ENCODE data around the gene EML3. TPM values are rescaled to one million over a fixed set of nuclear protein-coding genes. Genes with fewer than 3 reads are reported as not detected.
"Not testable (repeated sequence)": the region's sequence is repeated elsewhere in the genome, so short reads cannot be mapped to it uniquely, and the experiment has no call there.

Gene EML3
- polyA plus RNA-seq (2013, experiment 1 of 2; ENCODE audit: insufficient read length) = 27.7 TPM
- 27.0 TPM for polyA plus RNA-seq (2013, experiment 2 of 2; ENCODE audit: insufficient read length)

GRCh38 chr11:62612366-62613290, at the start of gene EML3, which contains the start of gene ROM1:
EML3 (minus strand) TSS chr11:62612775; CDS start chr11:62612457, 318 bp downstream.
ROM1 (plus strand) TSS chr11:62613257; CDS start chr11:62613282, 25 bp downstream.
- peak; percentile 88 for DNase-seq

GRCh38 chr11:62656796-62657429, 44.3 kb upstream of the EML3 start:
- no peak for DNase-seq

DNA sequence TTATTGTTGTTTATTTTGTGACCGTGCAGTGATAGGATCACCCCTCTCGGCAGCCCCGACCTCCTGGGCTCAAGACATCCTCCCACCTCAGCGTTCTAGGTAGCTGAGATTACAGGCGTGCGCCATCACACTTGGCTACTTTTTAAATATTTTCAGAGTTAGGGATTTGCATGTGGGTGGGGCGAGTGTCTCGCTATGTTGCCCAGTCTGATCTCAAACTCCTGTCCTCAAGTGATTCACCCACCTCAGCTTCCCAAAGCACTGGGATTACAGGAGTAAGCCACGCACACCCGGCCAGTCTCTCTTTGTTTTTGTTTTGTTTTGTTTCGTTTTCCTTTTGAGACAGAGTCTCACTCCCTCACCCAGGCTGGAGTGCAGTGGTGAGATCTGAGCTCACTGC, 41.7 kb upstream of the EML3 start:
- no peak for DNase-seq

DNA sequence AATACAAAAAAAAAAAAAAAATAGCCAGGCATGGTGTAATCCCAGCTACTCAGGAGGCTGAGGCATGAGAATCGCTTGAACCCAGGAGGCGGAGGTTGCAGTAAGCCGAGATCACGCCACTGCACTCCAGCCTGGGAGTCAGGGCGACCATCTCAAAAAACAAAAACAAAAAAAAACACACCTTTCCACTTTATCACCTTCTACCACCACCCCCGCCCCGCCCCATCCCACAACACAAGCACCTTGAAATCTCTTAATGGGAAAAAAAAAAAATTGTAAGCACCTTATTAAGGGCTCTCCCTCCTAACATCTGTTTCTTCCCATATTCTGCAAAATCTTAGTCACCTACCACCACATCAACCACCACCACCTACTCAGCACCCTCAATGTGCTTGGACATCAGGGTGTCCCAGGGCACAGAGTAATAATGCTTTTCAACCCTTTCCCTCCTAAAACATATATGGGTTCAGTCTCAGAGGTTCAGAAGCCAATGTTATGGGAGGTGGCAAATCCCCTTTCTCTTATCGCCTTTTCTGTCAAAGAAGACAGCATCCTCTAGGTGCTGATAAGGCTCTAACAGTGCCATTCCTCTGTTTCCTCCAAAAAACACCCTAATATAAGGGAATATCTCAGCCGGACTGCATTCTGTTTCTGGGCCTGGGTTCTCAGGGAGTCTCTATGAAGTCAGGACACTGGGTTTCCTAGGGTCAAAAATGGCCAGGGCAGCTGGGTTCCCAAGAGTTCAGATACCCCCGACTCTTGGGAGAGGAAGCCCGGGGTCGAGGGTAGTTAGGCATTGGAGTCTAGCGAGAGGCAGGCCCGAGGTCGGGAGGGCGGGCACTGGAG, 39.8 kb upstream of the EML3 start:
- no peak for DNase-seq

GRCh38 chr11:62650283-62650682, 37.7 kb upstream of the EML3 start:
- DNase-seq = not testable (repeated sequence)

GRCh38 chr11:62649486-62649885, 36.9 kb upstream of the EML3 start:
- no peak for DNase-seq

GRCh38 chr11:62648967-62649364, 36.4 kb upstream of the EML3 start:
- no peak for DNase-seq

DNA sequence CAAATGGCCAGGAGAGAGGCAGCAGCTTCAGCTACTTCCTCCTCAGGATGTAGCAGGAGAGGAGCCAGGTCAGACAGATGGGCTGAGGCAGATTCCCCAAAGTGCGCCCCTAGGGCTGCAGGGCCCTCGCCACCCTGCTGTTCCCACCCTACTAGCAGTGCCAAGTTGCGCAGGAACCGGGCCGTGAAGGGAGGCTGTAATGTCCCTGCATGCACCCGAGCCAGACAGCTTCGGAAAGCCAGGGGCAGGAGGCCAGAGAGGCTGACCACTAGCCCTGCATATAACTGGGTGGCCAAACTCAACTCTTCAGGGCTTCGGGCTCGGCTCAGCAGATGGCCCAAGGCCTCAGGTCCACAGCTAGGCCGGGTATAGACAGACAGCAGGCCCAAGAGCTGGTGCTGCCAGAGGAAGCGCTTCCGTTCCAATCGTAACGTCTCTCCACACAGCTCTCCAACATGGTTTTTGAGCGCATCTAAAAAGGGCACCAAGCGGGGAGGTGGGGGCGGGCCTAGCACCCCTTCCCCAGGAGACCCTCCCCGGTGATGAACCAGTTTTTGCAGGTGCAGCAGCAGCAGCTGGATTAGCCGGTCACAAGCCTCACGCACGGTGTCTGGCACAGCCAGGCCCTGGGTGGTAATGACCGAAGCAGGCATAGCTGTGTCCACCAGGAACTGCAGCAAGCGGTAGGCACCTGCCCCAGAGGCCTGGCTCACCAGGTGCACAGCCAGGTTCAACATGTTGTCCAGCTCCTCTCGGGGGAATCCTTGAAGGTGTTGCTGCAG, 35.8 kb upstream of the EML3 start:
- no peak for DNase-seq

DNA sequence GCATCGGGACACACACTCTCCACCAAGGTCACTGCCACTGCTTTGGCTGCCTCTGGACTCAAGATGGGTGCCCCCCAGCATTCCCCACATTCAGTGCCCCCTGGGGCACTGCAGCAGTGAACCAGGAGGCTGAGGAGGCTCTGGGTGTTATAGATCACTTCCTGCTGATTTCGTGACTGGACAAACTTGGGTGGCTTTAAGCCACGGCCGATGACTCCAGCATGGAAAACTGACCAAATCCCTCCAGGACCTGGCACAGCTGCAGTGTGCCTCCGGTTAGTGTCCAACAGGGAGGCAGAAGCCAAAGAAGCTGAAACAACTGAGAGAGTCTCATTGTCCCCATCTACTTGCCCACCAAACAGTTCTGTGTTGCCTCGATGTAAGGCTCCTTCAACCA, 35.0 kb upstream of the EML3 start:
- DNase-seq = no peak

- DNase-seq = no peak
Observed at GRCh38 chr11:62646825-62647608, 34.4 kb upstream of the EML3 start.

DNA sequence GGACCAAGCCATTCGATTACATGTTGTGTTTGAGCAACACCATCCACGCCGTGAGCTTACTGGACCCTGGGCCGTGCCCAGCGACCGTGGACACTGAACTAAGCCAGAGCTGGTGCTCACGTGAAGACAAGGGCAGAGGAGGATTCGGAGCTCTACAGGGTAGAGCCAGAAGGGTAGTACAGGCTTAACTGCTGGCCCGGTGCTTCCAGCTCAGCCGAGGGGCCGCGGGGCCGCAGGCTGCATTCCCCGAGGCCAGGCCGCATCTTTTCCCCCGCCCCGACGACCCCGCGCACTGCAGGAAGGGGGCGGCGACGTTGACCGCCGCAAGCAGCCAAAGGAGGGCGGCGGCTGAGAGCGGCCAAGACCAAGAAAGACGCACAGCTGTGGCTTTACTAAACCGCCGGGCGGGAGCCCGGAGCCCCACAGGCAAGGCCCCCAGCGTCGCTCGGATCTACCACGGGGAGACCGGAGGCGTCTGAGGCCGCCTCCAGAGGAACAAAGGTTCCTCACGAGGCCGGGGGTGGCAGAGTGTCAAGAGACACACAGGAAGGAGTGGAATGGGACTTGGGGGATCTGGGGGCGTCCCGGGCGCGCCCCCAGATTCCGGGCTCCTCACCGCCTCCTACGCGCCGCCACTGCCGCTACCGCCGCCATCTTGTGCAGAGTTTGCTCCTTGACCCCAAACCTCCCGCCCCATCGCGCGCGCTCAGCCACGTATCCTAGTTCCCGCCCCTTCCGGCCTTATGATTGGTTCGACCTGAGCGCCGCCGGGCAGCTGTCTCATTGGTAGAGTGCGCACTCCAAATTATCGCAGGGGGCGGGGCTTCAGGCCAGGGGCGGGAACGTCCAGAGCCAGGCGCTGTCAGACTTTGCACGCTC, 33.6 kb upstream of the EML3 start, which contains the start of gene GANAB:
Gene GANAB, minus strand, starts transcription at position 668 of the 879 bp plus-strand sequence. Its CDS starts 14 bp downstream, at position 654.
- DNase-seq = peak; percentile 98

DNA sequence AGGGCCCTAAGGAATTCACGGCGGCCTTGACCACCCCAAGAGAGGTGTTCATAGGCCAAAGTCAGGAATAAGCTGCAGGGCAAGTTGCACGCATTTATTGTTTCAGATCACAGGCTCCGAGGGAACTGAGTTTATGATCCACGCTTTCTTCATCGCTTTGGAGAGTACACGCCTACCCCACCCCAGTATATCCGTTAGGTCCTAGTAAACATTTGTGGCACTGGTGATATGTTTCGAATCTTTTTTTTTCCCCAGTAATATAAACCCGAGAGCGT, 33.0 kb upstream of the EML3 start:
- DNase-seq = no peak

GRCh38 chr11:62644220-62644619, 31.6 kb upstream of the EML3 start:
- no peak for DNase-seq

DNA sequence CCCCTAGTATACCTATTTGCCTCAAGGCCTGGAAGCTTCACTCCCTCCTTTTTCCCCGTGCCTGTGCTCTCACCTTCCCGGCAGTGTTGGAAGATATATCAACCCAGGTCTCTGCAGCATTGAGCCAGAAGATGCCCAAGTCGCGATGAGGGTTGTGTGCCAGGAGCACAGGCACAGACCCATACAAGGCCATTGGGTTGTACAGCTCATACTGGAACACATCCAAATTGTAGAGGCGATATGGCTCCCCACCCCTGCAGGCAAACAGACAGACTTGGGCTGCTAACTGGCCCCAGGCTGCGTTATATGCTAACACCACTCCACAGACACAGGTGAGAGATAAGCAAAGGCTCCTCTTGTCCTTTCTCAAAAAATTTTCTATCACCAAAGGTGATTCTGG, 19.9 kb upstream of the EML3 start:
- DNase-seq = no peak

DNA sequence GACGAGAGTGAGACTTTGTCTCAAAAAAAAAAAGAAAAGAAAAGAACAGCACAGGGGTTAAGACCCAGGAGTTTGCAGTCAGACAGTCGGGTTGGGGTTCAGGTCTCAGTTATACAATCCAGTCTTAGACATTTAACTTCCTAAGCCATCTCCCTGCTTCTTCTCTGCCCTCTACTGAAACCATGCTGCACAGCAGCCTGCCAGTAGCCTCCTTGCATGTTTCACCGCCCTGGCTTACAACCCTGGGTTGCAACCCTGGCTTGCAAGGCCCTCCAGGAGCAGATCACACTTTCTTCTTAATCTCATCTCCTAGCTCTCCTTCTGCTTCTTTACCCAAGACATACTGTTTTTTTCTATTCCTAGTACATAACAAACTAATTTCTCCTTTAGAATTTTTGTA, 15.1 kb upstream of the EML3 start:
- no peak for DNase-seq

DNA sequence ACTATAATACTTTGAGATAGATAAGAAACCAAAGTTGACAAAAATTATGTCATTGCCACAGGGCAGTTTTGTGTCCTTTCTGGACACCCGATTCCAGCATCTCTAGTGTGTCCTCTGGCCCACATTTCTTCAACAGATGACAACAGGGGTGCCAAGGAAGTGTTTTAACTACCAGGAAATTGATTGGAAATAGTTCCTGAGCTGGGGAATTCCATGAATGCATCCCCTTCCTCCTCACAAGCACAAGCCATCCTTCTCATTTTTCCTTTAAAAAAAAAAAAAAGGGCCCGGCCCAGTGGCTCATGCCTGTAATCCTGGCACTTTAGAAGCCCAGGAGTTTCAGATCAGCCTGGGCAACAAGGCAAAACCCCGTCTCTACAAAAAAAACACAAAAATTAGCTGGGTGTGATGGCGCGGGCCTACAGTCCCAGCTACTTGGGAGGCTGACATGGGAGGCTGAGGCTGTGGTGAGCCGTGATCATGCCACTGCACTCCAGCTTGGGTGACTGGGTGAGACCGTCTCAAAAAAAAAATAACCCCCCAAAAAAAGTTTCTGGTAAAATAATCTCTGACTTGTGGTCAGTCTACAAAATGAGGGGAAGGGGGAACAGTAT, 10.0 kb upstream of the EML3 start:
- DNase-seq = no peak

GRCh38 chr11:62621567-62622470, 9.2 kb upstream of the EML3 start, which contains the start of gene B3GAT3:
B3GAT3 (minus strand) TSS chr11:62621986; CDS start chr11:62621947, 39 bp downstream.
- peak; percentile 98 for DNase-seq

DNA sequence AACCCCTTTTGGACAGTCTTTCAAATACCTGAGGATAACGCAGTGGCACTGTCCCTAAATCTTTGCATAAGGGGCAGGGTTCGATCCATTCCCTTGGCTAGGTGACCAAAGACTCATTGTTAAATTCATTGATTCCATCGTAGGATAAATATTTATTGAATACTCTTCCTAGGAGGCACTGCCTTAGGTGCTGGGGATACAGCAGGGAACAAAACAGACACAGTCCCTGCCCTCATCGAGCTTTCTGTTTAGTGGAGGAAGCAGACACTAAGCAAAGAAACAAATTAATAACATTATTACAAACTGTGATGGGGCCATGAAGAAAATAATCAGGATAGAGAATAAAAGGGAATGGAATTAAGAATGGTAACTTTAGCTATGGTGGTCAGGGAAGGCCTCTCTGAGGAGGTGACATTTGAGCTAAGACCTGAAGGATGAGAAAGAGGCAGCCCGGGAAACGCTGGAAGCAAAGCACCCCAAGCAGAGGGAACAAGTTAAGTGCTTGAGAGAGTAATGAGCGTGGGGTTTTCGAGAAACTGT, 8.5 kb upstream of the EML3 start:
- DNase-seq = no peak

Measured in fibroblast of skin of scalp (primary cell).